Epithelial cell of esophagus (primary cell): ENCODE measurements around the gene ARHGAP22.
A peak's percentile ranks its signal among the peaks of the same experiment; 100 is the strongest.

Experiments used
- DNase-seq: peaks from one replicate; pipeline ENCODE4 v3.0.0; 2010; ENCODE audit warnings: low read depth
- H3K4me3 ChIP-seq: 2 replicates; pipeline ENCODE4 v1.5.1; 2011; ENCODE audit warnings: mild to moderate bottlenecking, low read length, control low read depth
- TF ChIP-seq, protein P1 (sequence below): IDR thresholded peaks from 2 replicates; pipeline ENCODE4 v1.5.1; 2011; ENCODE audit warnings: low read depth, mild to moderate bottlenecking, low read length, control low read depth, inconsistent platforms; ENCODE audit not compliant: insufficient read depth; ENCODE audit errors: missing control alignments

Gene ARHGAP22

DNA sequence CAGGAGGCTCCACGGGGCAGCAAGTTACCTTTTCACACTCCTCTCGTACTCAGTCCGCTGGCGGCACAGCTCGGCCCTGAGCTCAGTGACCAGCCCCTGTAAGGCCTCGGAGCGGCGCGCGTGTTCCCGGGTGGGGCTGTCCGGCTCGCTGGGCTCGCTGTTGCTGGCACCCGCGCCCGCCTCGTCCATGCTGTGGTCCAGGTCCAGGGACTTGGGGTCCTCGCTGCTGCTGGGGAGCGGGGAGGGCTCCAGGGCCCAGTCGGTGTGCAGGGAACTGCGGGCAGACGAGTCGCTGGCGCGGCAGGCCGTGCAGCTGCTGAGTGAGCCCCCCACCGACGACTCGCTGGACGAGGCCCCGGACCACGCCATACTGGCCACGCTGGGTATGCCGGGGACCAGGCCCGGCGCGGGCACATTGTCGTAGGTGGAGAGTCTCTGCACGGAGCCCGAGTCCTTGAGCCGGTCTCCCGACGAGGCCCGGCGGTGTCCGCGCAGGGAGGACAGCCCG, 154.6 kb downstream of the ARHGAP22 start:
- H3K4me3 ChIP-seq: no peak overlapping the region
- no peak for DNase-seq
- TF ChIP-seq, protein P1, sequence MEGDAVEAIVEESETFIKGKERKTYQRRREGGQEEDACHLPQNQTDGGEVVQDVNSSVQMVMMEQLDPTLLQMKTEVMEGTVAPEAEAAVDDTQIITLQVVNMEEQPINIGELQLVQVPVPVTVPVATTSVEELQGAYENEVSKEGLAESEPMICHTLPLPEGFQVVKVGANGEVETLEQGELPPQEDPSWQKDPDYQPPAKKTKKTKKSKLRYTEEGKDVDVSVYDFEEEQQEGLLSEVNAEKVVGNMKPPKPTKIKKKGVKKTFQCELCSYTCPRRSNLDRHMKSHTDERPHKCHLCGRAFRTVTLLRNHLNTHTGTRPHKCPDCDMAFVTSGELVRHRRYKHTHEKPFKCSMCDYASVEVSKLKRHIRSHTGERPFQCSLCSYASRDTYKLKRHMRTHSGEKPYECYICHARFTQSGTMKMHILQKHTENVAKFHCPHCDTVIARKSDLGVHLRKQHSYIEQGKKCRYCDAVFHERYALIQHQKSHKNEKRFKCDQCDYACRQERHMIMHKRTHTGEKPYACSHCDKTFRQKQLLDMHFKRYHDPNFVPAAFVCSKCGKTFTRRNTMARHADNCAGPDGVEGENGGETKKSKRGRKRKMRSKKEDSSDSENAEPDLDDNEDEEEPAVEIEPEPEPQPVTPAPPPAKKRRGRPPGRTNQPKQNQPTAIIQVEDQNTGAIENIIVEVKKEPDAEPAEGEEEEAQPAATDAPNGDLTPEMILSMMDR: no peak

DNA sequence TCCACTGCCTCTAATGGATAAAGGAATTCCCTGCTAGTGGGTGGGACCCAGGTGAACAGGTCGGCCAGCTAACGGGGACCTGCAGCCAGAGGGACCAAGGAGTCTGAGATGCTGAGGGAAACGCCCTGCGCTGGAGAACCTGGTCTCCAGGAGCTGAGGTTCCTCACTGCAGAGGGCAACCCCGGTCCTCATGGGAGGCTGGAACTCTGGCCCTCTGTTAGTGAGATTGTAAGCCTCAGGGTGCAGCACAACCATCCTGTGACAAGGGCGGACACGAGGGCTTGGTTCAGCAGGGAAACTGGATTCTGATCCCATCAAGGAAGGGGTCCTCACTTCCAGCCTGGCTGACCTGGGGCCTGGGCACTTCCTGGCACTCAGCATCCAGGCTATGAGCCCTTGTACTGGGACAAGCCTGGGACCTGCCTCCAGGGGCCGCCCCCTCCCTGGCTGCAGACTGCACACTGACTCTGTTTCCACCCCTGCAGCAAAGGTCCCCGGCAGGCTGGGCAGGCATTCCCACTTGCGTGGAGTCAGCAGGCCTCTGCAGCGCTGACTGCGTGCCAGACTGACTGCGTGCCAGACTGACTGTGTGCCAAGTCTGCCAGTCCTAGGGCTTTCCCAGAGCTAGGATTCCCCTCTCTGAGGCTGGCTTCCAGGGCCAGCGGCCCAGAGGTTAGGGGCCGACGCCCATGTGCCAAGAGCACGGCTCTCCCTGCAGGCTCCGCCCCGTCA, 155.2 kb downstream of the ARHGAP22 start:
- TF ChIP-seq, protein P1: no peak
- no peak overlapping the region for H3K4me3 ChIP-seq
- DNase-seq: no peak

- DNase-seq: peak; percentile 63
- H3K4me3 ChIP-seq: no peak overlapping the region
- TF ChIP-seq, protein P1: no peak
Observed at GRCh38 chr10:48448796-48449195, 156.1 kb downstream of the ARHGAP22 start.

DNA sequence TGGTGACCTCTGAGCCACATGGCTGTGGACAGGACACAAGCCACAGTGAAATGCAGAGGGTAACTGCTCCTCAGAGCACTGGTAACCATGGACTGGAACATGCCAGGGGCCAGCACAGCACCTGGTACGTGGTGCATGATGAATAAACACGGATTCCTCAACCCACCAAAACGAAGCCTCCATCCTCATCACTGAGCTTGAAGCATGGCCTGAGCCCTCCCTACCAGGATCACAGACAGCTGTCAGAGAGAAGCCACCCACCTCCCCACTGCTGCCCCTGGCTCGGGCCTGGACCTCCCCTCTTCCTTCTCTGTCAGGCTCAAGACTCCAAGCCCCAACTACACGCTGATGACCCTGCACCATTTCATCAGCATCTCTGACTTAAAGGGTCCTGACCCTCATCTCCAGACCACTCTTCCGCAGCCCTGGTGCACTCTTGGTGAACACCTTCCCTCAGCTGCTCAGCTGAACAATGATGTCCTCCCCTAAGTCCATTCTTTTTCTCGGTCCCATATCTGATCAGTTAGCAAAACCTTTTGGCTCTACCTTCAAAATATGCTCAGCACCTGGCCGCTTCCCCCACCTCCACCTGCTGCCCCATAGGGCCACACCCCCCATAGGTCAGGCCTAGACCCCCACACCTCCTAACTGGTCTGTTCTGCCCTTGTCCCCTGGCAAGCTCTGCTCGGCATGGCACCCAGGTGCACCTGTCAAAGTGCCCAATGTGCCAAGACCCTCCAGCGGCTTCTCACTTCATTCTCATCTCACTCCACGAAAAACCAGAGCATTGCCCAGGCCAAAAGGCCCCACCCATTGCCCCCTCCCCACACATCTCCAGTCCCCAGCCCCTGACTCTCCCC, 157.3 kb downstream of the ARHGAP22 start:
- no peak overlapping the region for H3K4me3 ChIP-seq
- no peak for DNase-seq
- TF ChIP-seq, protein P1: no peak

DNA sequence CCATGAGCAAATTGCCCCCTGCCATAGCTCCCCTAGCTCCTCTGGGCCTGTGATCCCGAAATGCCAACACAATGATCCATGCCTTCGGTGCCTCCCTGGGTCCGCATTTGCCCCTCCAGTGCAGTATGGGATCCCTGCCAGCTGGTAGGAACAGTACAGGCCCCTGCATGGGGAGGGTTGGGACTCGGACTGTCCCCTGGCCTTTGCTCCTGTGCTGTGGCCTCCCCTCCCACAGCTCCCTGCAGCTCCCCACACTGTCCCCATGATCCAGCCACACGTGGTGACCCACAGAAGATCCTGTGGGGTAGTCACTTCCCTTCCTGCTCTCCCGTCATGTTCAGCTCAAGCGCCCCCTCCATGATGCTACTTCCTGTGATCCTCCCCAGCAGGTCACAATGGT, 158.1 kb downstream of the ARHGAP22 start:
- DNase-seq: no peak
- no peak overlapping the region for H3K4me3 ChIP-seq
- TF ChIP-seq, protein P1: no peak

DNA sequence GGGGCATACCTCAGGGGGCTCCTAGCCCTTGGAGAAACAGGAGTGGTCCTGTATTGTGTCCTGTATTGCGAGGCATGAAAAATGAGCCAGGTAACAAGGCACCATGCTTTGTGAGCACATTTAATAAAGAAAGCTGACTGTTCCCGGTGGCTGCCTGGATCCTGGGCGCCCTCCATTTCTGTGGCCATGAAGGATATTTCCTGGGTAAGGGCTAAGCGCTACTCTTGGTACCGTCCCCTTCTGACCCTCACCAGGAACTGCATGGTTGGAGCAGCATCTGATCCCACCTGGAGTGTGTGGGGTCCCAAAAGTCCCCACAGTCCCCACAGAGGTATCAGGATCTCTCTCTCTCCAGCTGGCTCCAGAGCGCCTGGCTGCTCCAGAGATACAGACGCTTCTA, 158.9 kb downstream of the ARHGAP22 start:
- TF ChIP-seq, protein P1: no peak
- no peak overlapping the region for H3K4me3 ChIP-seq
- no peak for DNase-seq
